SKM-1 (cell line): ENCODE results near the gene TMEM132C.

ENCODE experiments used
- DNase-seq: peaks from one replicate; lab custom pipeline; 2025; ENCODE audit not compliant: unreplicated experiment; lab: John Stamatoyannopoulos, UW

Gene TMEM132C

GRCh38 chr12:128543971-128544370, 277.0 kb downstream of the TMEM132C start:
- DNase-seq = no peak

- no peak for DNase-seq
These were observed 282.0 kb downstream of the TMEM132C start for GRCh38 chr12:128548949-128549348.

GRCh38 chr12:128549601-128550218, 282.7 kb downstream of the TMEM132C start:
- DNase-seq = no peak

GRCh38 chr12:128551266-128551665, 284.3 kb downstream of the TMEM132C start:
- no peak for DNase-seq

- DNase-seq = no peak
These were observed 287.8 kb downstream of the TMEM132C start for GRCh38 chr12:128554546-128555304.

- no peak for DNase-seq
These were observed 290.3 kb downstream of the TMEM132C start for GRCh38 chr12:128557231-128557630.

- DNase-seq = no peak
These were observed 298.0 kb downstream of the TMEM132C start for GRCh38 chr12:128564956-128565355.

- DNase-seq = no peak
These were observed 300.8 kb downstream of the TMEM132C start for GRCh38 chr12:128567730-128568129.

GRCh38 chr12:128570191-128571065, 303.5 kb downstream of the TMEM132C start:
- DNase-seq = no peak

GRCh38 chr12:128571906-128572810, 305.2 kb downstream of the TMEM132C start:
- DNase-seq = no peak

GRCh38 chr12:128573907-128574306, 306.9 kb downstream of the TMEM132C start:
- no peak for DNase-seq

GRCh38 chr12:128578045-128578444, 311.1 kb downstream of the TMEM132C start:
- no peak for DNase-seq

- no peak for DNase-seq
These were observed 314.4 kb downstream of the TMEM132C start for GRCh38 chr12:128581321-128581761.

- no peak for DNase-seq
These were observed 316.5 kb downstream of the TMEM132C start for GRCh38 chr12:128583453-128583852.

GRCh38 chr12:128586451-128587029, 319.6 kb downstream of the TMEM132C start:
- DNase-seq = no peak

GRCh38 chr12:128587918-128588317, 320.9 kb downstream of the TMEM132C start:
- DNase-seq = no peak

- no peak for DNase-seq
These were observed 325.3 kb downstream of the TMEM132C start for GRCh38 chr12:128592220-128592744.

- no peak for DNase-seq
These were observed 327.6 kb downstream of the TMEM132C start for GRCh38 chr12:128594521-128594920.

GRCh38 chr12:128595609-128596008, 328.6 kb downstream of the TMEM132C start:
- DNase-seq = no peak

- no peak for DNase-seq
These were observed 333.9 kb downstream of the TMEM132C start for GRCh38 chr12:128600886-128601285.
